ENCODE measurements around the gene MIXL1. TPM values are rescaled to one million over a fixed set of nuclear protein-coding genes. Genes with fewer than 3 reads are reported as not detected.
A peak's percentile ranks its signal among the peaks of the same experiment; 100 is the strongest.

Gene MIXL1
- polyA plus RNA-seq, 1 experiment = 0.07 TPM

DNA sequence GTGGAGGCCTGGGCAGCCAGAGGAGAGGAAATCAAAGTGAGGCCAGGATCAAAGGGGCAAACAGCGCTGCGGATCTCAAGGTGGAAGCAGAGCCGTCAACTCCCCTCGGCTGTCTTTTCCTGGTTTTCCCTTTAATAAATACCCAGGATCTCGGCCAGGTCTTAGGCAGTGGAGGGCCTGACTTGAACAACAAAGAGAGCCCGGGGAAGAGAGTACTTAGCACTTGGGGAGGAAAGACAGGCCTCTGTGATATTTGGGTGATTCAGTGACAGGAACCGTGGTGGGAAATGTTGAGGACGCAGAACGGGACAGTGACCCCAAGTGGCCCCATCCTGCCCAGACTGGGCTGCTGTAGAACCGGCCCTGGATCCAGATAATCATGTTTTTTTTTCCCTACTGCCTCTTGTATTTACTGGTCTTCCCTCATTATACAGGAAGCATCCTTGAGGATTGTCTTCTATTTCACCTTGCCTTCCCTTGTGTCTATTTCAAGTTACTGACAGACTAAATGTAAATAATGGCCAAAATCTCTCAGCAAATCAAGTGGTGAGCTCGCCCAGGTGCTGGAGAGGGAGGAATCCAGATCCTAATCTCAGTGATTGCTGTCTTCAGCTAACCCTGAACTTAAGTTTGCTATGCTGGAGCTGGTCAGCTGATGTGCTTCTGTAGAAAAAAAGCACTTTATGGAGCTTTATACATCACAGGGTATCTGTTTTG, 2.8 kb upstream of the MIXL1 start:
- TF ChIP-seq, protein P1, sequence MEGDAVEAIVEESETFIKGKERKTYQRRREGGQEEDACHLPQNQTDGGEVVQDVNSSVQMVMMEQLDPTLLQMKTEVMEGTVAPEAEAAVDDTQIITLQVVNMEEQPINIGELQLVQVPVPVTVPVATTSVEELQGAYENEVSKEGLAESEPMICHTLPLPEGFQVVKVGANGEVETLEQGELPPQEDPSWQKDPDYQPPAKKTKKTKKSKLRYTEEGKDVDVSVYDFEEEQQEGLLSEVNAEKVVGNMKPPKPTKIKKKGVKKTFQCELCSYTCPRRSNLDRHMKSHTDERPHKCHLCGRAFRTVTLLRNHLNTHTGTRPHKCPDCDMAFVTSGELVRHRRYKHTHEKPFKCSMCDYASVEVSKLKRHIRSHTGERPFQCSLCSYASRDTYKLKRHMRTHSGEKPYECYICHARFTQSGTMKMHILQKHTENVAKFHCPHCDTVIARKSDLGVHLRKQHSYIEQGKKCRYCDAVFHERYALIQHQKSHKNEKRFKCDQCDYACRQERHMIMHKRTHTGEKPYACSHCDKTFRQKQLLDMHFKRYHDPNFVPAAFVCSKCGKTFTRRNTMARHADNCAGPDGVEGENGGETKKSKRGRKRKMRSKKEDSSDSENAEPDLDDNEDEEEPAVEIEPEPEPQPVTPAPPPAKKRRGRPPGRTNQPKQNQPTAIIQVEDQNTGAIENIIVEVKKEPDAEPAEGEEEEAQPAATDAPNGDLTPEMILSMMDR (IDR thresholded peaks at IDR 0.05; ENCODE audit: insufficient read depth, low read depth, low read length) = no peak
- ChIA-PET POLR2A (no interaction called here), CTCF (interaction anchor here (0.7 kb wide), 1 partner anchor 23 kb away, joined by 3 read pairs; no protein-coding TSS in a partner anchor)

DNA sequence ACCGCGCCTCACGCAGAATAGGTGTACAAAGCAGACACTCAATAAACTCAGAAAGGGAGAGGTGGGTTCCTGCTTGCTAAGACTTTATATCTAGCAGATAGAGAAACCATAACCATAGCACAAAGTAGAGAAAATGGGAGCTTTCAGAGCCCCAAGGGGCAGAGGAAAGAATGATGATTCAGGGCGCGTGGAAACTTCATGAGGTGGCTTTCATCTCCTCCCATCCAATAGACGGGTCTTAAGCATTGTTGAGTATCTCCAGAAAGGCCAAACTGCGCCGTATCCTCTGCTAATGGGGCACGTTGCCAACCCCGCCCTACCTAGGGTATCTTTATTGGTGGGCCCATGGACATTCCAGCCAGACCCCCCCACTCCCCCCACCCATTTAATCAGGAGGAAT, 778 bp upstream of the MIXL1 start:
- DNase-seq (ENCODE audit: low read depth) = no peak
- peaks cover 7% of the 10 kb centered on the region; the same call in 1 of the 2 replicates for H3K27me3 ChIP-seq (ENCODE audit: control insufficient read depth, insufficient read depth, low read length)
- TF ChIP-seq, protein P1 (IDR thresholded peaks at IDR 0.05; ENCODE audit: insufficient read depth, low read depth, low read length) = no peak
- no peak overlapping the region for H3K4me3 ChIP-seq (ENCODE audit: low read depth, low read length)
- ChIA-PET POLR2A (no interaction called here), CTCF (interaction anchor here (1.0 to 1.2 kb wide), 2 partner anchors 26 to 52 kb away, joined by 3 read pairs; no protein-coding TSS in a partner anchor)
- H3K36me3 ChIP-seq (ENCODE audit: control insufficient read depth, insufficient read depth, low read length) = no peaks in the 10 kb centered on the region

More for the DNA sequence above, 2.8 kb upstream of the MIXL1 start:
- H3K36me3 ChIP-seq (ENCODE audit: control insufficient read depth, insufficient read depth, low read length) = no peaks in the 10 kb centered on the region
- no peak overlapping the region for H3K4me3 ChIP-seq (ENCODE audit: low read depth, low read length)
- no peak for DNase-seq (ENCODE audit: low read depth)
- peaks cover 7% of the 10 kb centered on the region; the same call in 1 of the 2 replicates for H3K27me3 ChIP-seq (ENCODE audit: control insufficient read depth, insufficient read depth, low read length)

DNA sequence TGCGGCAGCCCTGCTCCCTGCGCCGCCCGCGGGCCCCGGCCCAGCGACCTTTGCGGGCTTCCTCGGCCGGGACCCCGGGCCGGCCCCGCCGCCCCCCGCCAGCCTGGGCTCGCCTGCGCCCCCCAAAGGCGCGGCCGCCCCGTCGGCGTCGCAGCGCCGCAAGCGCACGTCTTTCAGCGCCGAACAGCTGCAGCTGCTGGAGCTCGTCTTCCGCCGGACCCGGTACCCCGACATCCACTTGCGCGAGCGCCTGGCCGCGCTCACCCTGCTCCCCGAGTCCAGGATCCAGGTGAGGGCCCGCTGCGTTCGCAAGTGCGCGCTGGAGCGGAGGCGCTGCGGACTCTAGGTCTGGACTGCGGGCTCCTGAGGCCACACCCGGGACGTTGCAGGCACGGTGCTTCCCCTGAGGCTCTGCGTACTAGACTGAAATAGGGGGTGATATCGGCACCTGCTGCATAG, 351 bp downstream of the MIXL1 start:
- H3K36me3 ChIP-seq (ENCODE audit: control insufficient read depth, insufficient read depth, low read length) = no peaks in the 10 kb centered on the region
- H3K4me3 ChIP-seq (ENCODE audit: low read depth, low read length) = peak overlapping the region; percentile 45
- POLR2A ChIA-PET = no interaction called here
- CTCF ChIA-PET = interaction anchor here (0.8 kb wide), 1 partner anchor 19 kb away, joined by 5 read pairs; no protein-coding TSS in a partner anchor
- no peak for DNase-seq (ENCODE audit: low read depth)
- peaks cover 7% of the 10 kb centered on the region; the same call in 1 of the 2 replicates for H3K27me3 ChIP-seq (ENCODE audit: control insufficient read depth, insufficient read depth, low read length)
- TF ChIP-seq, protein P1 (IDR thresholded peaks at IDR 0.05; ENCODE audit: insufficient read depth, low read depth, low read length) = no peak

DNA sequence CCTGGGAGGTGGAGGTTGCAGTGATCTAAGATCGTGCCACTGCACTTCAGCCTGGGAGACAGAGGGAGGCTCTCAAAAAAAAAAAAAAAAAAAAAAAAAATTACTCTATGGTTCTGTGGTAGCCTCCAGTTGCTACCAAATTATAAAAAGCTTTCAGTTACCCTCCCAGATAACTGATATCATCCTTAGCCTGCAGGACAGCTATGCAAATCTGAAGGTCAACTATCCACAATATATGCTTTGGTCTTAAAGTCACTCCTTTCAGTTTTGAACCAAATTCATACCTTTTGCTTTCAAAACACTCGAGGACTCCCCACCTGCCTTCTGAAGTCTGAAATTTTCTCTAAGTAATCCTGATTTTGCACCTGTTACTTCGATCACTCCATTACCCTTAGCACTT, 3.1 kb downstream of the MIXL1 start:
- no peak for DNase-seq (ENCODE audit: low read depth)
- Histone ChIP-seq H3K4me3 (ENCODE audit: low read depth, low read length) (no peak overlapping the region), H3K36me3 (ENCODE audit: control insufficient read depth, insufficient read depth, low read length) (no peaks in the 10 kb centered on the region), H3K27me3 (ENCODE audit: control insufficient read depth, insufficient read depth, low read length) (peaks cover 7% of the 10 kb centered on the region; the same call in 1 of the 2 replicates)
- TF ChIP-seq, protein P1 (IDR thresholded peaks at IDR 0.05; ENCODE audit: insufficient read depth, low read depth, low read length) = no peak
- CTCF ChIA-PET = no interaction called here
- POLR2A ChIA-PET = no interaction called here

DNA sequence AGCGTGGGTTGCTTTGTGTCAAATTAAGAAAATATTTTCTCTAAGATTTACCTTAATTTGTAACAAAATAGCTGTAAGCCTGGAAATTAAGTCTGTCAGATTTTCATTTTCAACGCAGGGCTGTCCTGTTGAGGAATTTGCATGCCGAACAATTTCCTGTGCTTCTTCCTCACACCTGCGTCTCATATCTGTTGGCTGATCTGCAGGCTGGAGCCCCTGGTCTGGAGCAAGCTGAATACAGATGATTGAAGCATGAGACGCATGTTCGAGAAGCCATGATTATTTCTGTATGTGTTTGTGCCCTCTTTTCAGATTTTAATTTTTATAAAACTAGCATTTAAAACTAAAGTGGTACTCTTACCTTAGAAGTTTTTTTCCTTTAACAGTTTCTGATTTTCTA, 9.8 kb downstream of the MIXL1 start:
- H3K36me3 ChIP-seq (ENCODE audit: control insufficient read depth, insufficient read depth, low read length) = no peaks in the 10 kb centered on the region
- POLR2A ChIA-PET = no interaction called here
- TF ChIP-seq, protein P1 (IDR thresholded peaks at IDR 0.05; ENCODE audit: insufficient read depth, low read depth, low read length) = no peak
- CTCF ChIA-PET = interaction anchor here (1.3 to 1.5 kb wide), 2 partner anchors 36 to 108 kb away, joined by 3 read pairs; no protein-coding TSS in a partner anchor
- no peaks in the 10 kb centered on the region for H3K27me3 ChIP-seq (ENCODE audit: control insufficient read depth, insufficient read depth, low read length)
- DNase-seq (ENCODE audit: low read depth) = no peak
- no peak overlapping the region for H3K4me3 ChIP-seq (ENCODE audit: low read depth, low read length)

All from BJ (cell line).